ENCODE results near the gene RSPH1.

DNA sequence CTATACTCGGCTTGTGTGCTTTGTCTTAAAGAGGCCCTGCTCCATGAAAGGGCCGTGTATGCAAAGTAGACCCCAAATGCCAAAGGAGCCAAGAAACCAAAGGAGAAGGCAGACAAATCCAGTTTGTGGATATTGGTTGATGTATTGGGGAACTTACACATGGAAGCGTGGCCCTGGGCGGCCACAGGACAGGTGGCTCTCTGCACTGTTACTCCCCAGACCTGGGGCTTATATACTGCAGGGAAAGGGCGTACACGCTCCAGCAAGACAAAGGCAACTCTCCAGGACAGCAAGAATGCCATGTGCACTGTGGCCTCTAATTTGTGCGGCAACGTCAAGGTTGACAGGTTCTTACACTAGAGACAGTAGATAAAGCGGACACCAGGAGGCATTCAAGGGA lies 24.8 kb downstream of the RSPH1 start:
- TF ChIP-seq GATA3 (IDR thresholded peaks at IDR 0.05; ENCODE audit: borderline replicate concordance) = no peak
- no peak for TF ChIP-seq JUN (IDR thresholded peaks at IDR 0.05)
- TF ChIP-seq EP300 (IDR thresholded peaks at IDR 0.05) = no peak
- no peak for TF ChIP-seq NR3C1 (IDR thresholded peaks at IDR 0.05)
- TF ChIP-seq POLR2A (IDR thresholded peaks at IDR 0.05; ENCODE audit: low read length) = no peak
- TF ChIP-seq, protein P1, sequence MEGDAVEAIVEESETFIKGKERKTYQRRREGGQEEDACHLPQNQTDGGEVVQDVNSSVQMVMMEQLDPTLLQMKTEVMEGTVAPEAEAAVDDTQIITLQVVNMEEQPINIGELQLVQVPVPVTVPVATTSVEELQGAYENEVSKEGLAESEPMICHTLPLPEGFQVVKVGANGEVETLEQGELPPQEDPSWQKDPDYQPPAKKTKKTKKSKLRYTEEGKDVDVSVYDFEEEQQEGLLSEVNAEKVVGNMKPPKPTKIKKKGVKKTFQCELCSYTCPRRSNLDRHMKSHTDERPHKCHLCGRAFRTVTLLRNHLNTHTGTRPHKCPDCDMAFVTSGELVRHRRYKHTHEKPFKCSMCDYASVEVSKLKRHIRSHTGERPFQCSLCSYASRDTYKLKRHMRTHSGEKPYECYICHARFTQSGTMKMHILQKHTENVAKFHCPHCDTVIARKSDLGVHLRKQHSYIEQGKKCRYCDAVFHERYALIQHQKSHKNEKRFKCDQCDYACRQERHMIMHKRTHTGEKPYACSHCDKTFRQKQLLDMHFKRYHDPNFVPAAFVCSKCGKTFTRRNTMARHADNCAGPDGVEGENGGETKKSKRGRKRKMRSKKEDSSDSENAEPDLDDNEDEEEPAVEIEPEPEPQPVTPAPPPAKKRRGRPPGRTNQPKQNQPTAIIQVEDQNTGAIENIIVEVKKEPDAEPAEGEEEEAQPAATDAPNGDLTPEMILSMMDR (IDR thresholded peaks at IDR 0.05) = no peak
- TF ChIP-seq SMC3 (IDR thresholded peaks at IDR 0.05) = no peak
- TF ChIP-seq, protein P2, sequence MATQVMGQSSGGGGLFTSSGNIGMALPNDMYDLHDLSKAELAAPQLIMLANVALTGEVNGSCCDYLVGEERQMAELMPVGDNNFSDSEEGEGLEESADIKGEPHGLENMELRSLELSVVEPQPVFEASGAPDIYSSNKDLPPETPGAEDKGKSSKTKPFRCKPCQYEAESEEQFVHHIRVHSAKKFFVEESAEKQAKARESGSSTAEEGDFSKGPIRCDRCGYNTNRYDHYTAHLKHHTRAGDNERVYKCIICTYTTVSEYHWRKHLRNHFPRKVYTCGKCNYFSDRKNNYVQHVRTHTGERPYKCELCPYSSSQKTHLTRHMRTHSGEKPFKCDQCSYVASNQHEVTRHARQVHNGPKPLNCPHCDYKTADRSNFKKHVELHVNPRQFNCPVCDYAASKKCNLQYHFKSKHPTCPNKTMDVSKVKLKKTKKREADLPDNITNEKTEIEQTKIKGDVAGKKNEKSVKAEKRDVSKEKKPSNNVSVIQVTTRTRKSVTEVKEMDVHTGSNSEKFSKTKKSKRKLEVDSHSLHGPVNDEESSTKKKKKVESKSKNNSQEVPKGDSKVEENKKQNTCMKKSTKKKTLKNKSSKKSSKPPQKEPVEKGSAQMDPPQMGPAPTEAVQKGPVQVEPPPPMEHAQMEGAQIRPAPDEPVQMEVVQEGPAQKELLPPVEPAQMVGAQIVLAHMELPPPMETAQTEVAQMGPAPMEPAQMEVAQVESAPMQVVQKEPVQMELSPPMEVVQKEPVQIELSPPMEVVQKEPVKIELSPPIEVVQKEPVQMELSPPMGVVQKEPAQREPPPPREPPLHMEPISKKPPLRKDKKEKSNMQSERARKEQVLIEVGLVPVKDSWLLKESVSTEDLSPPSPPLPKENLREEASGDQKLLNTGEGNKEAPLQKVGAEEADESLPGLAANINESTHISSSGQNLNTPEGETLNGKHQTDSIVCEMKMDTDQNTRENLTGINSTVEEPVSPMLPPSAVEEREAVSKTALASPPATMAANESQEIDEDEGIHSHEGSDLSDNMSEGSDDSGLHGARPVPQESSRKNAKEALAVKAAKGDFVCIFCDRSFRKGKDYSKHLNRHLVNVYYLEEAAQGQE (IDR thresholded peaks at IDR 0.05) = no peak
- TF ChIP-seq CHD2 (IDR thresholded peaks at IDR 0.05; ENCODE audit: low read length, partially characterized antibody) = no peak
- no peak for TF ChIP-seq ZNF302 (CRISPR knock-in tag; IDR thresholded peaks at IDR 0.05)
